Right renal cortex interstitium (tissue), 3 donors: ENCODE data around the gene RAB11FIP4. TPM values are rescaled to one million over a fixed set of nuclear protein-coding genes. Genes with fewer than 3 reads are reported as not detected.
"Not testable (repeated sequence)": the region's sequence is repeated elsewhere in the genome, so short reads cannot be mapped to it uniquely, and the experiment has no call there.

Source experiments
- DNase-seq, 3 donors: peaks; one replicate each; pipeline ENCODE4 v3.0.0-alpha.2; 2013; ENCODE audit warnings: low read depth in 3 of 3, low spot score in 2 of 3
- polyA plus RNA-seq, 3 donors: library from polyadenylated mRNA; unstranded; fragments of 120-200 nt; gene quantifications; one replicate each; pipeline ENCODE4 v1.2.1, GENCODE V29; 2013; ENCODE audit not compliant: insufficient read length in 3 of 3

The RAB11FIP4 gene
- polyA plus RNA-seq, 3 donors, result 15.8 to 19.7 (median 19.1) TPM

DNA sequence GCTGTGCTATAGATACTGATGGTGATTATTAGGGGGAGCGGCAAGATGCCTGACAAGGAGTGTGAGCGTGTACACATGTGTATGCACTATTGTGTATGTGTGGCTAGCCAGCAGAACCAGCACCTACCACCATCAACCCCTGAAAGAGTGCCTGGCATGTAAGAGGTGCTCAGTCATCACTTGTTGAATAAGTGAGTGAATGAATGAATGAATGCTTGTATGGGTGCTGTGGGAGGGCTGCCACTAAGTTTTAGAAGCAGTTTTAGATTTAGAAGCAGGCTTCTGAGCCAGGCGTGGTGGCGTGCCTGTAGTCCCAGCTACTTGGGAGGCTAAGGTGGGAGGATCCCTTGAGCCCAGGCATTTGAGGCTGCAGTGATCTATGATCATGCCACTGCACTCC lies 37.0 kb downstream of the RAB11FIP4 start:
- DNase-seq, result no peak

DNA sequence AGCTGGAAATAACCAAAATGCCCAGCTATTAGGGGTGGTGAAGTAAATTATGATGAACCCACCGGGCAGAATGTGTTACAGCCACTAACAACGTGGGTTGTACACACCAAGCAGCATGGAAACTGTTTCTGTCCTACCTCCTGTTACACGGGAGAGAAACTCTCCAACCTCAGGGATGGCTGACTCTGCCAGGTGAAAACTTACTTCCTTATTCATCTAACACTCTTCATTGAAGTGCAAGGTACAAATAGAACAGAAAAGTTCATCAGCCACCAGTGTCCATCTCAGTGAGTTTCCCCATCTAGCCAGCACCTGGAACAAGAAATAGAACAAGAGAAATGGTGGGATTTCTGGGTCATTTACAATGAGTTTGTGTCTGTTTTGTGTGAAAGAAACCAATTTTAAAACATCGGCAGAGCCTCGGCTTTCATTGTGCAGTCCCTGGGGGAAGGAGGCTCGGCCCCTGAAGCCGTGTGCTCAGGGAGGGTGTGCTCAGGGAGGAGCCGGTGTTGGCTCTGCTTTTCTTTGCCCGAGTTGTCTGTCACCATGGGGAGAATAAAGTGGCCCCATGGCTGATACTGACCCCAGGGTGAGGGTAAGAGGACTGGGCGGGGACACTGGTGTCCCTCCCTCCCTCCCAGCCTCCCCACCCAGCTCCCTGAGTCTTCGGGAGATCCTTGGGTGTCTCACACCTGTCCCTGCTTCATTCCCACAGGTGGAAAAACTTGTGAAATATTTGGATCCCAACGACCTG lies 39.8 kb downstream of the RAB11FIP4 start:
- DNase-seq, result no peak

DNA sequence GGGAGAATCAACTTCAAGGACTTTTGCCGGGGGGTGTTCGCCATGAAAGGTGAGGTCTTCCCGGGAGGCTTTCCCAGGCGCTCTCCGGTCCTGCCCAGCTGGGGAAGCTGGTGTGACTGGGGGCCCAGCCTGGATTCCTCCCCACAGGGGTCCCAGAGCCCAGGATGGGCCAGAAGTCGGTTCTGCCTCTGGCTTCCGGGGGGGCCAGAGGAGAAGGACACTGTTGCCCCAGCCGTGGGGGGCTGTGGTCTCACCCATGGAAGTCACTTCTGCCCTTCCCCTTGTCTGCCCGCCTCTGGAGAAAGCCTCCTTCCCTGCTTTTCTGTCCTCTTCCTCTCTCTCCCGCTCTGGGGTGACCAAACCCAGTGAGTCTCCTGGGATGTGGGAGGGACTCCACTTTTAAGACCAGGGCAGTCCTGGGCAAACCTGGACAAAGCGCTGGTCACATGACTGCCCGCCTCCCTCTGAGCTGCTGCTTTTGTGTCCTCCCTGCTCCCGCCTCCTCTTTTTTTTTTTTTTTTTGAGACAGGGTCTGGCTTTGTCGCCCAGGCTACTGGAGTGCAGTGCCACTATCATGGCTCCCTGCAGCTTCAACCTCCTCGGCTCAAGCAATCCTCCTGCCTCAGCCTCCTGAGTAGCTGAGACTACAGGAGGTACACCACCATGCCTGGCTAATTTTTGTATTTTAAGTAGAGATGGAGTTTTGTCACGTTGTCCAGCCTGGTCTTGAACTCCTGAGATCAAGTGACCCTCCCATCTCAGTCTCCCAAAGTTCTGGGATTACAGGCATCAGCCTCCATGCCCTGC lies 40.6 kb downstream of the RAB11FIP4 start:
- DNase-seq, result no peak

DNA sequence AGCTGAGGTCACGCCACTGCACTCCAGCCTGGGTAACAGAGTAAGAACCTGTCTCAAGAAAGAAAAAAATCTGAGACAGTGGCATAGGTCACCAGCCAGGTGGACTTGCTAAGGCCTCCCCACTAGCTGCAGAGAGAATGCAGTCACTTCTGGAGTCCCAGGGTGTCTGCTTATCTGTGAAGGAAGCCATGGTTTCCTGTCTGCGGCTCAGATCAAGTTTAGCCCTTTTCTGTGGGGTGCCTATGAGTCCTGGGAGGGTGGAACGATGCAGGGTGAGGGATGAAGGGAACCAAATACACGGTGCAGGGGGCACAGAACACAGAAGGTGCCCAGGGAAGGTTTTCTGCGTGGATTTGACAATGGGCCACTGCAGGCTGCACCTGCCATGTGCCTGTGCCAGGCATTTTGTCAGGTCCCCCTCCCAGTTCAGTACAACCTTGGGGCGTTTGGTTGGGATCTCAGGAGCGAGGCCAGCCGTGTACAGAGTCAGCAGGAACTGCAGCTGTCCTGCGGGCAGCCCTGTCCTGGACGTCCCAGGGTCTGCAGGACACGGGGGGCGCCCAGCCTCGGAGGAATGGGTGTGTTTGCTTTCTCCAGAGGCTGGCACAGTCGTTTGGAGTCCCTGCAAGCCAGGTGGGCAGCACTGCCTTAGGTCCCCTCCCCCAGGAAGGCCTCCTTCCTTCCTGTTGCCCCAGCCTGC lies 41.8 kb downstream of the RAB11FIP4 start:
- DNase-seq, result no peak

DNA sequence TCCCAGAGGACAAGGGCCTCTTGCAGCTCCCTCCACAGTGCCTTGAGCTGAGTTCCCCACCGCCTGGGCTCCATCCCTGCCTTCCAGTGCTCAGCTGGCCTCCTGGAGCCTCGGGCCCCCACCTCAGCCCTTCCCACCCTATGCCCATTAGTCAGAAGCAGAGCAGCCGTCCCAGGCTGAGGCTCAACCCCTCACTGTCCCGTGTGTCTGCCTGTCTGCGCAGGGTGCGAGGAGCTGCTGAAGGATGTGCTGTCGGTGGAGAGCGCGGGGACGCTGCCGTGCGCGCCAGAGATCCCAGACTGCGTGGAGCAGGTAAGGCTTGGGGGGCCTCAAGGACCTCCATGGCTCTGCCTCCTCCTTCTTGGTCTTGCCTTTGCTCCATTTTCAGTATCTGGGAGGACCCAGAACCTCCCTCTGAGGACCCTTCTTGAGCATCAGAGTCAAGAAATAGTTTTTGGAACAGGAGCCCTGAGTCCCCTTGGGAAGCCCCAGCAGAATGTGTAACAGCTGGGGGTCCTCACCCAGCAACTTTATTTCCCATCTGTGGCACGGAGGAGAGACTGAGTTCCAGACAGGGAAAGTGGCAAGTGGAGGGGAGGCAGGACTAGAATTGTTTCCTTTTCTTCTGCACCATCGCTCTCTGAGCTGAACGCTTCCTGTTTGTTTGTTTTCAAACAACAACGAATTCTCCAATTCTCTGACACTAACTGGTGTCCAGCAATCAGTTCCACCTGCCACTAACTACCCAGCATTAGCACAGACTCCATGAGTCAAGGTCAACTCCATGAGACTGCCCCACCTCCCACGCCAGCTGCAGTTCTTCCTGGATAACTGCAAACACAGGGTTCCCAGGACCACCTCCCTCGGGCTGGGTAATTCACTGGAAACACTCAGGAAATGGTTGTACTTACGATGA lies 42.6 kb downstream of the RAB11FIP4 start:
- DNase-seq, result no peak

DNA sequence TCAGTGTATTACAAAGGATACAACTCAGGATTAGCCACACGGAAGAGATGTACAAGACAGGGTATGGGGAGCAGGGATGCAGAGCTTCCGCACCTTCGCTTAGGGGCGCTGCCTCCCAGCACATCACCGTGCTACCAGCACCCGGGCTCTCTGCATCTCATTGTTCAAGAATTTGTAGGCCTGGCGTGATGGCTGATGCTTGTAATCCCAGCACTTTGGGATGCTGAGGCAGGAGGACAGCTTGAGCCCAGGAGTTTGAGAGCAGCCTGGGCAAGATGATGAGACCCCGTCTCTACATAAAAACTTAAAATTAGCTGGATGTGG lies 43.2 kb downstream of the RAB11FIP4 start:
- DNase-seq, result no peak

DNA sequence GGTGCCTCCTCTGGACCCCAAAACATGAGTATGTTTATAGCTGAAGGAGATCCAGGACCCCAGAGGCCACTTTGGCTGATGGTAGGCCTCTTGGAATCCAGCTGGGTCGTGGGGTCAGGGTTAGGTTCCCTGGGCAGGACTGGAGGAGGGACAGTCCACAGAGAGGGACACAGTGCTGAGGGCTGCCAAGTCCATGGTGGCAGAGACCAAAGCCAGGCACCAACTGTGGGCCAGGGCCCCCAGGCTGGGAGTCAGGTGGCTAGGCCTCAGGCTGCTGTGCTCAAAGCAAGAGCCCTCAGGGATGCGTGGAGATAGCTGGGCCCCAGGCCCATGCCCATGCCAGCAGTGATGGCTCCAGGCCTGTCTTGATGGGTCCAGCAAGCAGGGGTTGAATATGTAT lies 44.1 kb downstream of the RAB11FIP4 start:
- no peak for DNase-seq

DNA sequence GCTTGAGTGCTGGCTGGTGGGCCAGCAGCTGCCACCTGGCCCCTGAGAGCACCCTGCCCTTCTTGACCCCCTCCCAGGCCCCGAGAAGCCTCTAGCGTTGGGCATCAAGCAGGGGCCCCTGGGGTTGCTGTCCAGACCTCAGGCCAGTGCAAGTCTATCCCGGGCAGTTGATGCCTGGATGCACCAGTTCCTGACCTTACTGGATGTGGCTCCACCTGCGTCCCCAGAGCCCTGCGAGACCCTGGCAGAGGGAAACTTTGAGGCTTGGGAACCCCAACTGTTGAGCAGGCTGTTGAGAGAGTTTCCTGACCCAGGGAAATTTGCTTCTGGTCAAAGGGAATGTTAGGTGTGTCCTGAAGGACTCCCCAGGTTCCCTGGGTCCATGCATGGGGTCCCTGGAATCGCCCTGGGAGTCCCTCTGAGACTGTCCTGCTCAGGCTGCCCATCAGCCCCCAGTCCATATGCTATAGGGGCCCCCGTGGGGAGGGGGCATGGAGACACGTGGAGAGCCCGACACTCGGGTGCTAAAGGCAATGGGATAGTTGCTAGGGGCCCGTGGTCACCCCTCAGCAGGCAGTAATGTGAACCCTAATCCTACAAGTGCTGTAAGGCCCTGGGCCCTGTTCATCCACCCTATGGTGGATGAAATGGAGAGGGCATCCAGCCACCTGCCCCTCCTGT lies 46.4 kb downstream of the RAB11FIP4 start:
- no peak for DNase-seq

DNA sequence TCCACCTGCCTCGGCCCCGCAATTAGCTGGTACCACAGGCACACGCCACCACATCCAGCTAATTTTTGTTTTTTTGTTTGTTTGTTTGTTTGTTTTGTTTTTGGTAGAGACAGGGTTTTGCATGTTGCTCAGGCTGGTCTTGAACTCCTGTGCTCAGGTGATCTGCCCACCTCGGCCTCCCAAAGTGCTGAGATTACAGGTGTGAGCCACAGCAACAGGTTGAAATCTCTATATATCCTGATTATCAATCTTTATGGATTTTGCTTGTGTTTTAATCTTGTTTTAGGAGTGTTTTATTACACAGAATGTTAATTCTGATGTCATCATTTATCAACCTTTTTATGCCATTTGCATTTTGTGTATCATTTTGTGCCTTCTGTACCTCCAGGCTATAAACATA lies 48.2 kb downstream of the RAB11FIP4 start:
- no peak for DNase-seq

DNA sequence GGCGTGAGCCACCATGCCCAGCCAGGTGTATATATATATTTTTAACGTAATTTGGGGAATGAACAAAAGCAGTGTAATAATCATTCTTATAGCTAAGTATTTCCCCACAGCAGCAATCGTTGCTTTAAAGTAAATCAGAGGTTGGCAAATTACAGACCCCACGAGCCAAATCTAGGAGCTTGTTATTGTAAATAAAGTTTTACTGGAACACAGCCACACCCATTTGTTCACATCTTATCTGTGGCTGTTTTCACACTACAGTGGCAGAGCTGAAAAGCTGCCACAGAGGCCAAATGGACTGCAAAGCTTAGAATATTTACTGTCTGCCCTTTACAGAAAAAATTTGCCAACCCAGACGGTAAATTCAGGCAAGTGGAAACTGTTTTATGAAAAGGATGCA lies 50.8 kb downstream of the RAB11FIP4 start:
- no peak for DNase-seq

DNA sequence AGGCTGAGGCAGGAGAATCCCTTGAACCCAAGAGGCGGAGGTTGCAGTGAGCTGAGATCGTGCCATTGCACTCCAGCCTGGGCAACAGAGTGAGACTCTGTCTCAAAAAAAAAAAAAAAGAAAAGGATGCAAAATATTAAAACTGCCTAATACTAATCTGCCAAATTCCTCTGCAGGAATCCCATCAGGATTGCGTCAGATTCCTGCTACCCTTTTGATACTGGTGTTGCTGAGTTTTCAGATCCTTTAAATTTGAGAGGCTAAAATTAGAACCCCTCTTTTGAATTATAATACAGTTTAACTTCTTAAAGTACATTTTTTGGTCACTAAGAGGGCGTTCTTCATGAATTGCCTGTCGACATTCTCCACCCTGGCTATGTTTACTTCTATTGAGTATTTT lies 51.4 kb downstream of the RAB11FIP4 start:
- not testable (repeated sequence) for DNase-seq

DNA sequence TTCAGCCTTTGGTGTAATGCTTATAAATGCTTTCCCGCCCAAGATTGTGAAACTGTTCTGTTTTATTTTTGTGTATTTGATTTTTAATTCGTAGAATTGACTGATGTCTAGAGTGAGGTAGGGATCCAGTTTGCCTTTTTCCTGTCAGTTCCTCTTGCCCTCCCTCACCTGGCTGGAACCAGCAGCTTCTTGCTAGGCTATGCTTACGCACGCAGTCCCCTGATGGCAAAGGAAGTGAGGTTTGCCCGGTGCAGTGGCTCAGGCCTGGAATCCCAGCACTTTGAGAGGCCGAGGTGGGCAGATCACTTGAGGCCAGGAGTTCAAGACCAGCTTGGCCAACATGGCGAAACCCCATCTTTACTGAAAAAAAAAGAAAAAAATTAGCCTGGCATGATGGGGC lies 51.9 kb downstream of the RAB11FIP4 start:
- no peak for DNase-seq

DNA sequence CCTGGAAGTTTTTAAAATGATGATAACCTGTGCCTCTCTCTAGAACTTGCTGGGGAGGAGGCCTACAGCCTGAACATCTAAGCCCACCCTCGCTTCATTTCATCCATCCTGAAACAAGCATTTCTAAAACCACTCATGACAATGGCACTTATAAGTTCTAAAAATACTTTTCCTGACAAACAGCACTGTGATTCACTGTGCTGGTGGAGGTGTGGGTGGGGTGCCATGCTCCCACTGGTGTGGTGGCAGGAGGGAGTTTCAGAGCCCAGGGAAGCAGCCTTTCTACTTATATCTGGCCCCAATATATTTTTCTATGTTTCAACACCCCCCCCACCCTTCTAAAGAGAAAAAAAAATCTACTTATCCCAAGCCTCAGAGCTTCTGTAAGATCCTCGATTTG lies 52.6 kb downstream of the RAB11FIP4 start:
- no peak for DNase-seq

DNA sequence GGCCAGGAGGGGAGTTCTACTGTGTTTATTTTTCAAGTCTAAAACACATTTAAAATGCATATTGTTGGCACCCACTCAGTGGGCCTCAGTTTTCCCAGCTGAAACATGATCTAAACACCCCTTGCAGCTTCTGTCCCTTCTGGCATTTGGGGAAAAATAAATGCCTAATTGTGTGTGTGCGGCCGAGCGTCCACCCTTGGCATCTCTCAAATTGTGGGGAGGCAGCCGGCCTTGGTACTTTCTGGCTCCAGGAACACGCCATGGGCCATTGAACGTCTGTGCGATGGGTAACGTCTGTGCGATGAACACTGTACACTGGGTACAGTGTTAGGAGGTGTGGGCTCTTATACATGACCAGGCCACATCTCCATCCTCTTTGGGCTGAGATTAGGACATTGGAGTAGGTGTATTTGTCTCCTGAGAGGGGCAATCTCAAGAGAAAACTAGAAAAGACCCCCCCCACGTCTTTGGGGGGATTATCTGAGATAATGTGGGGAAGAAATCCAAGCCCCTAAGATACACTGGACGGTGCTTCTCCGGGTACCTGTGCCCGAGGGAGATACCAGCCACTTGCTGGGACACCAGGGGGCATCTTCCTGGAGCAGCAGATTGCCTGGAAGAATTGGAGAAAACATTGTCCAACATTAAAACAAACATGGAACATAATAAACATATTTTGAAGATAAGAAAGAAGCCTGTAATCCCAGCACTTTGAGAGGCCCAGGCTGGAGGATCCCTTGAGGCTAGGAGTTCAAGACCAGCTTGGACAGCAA lies 54.9 kb downstream of the RAB11FIP4 start:
- DNase-seq, result no peak

DNA sequence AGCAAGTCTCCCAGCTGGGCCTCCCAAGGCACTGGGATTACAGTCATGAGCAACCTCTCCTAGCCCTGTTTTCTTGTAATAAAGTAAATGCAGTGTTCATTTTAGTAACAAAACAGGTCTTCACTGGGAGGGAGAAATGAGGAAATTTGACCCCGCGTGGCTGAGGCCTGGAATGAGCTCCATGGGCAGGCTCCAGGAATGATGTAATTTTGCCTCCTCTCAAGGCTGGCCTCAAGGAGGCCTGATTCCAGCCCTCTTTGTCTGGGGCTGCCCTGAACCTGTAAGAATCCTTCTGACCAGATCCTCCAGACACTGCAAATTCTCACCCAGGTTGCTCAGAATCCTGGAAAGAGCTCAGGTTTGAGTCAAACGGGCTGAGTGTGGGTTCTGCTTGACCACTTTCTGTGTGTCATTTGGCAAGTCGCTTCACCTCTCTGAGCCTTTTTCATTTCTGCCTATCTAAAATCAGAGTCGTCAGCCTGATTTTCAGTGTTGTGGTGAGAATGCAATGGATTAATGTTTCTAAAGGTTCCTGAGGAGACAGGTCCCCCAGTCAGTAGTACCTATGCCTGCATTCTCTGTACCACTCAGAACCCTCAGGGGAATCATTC lies 57.1 kb downstream of the RAB11FIP4 start:
- DNase-seq, result no peak

DNA sequence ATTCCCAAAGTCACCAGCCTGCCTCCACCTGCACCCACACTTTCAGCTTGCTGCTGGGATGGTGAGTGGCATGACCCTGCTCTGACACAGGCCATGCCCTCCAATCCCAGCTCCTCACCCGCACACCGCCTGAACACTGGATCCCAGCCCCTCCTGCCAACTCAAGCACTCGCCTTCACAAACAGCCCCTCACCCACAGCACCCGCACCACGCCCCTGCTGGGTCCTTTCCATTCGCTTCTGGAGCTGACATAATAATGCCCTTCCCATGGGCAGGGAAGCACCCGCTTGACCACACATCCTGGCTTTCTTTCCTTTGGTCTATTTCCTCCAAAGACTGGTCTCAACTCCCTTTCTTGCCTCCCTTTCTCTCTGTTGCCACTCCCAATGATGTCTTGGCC lies 57.6 kb downstream of the RAB11FIP4 start:
- DNase-seq, result no peak

DNA sequence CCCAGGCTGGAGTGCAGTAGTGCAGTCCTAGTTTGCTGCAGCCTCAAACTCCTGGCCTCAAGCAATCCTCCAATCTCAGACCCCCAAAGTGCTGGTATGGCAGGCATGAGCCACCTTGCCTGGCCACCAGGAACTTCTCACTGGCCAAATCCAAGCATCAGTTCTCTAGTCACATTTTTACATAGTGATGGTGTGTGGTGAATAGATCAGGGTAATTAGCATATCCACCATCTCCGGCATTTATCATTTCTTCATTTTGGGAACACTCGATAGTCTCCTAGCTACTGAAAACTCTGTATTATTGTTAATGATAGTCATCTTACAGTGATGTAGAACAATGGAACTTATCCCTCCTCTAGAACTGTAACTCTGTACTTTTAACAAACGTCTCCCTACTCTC lies 58.3 kb downstream of the RAB11FIP4 start:
- DNase-seq, result no peak

DNA sequence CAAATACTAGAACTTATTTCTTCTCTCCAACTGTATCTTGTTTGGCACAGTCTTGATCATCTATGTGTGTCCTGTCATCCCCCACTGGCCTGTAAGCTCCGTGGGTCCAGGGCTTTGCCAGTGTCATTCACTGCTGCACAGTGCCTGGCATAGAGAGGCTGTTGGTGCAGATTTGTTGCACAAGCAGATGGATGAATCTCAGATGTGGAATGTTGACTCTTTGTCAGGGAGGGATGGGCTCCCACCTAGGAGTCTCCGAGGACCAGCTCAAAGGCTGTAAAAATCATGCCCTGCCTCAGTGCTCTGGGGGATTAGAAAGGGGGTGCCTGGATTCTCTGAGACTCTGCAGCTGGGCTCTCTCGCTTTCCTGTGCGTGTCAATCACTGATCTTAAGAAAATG lies 60.6 kb downstream of the RAB11FIP4 start:
- DNase-seq, result no peak

DNA sequence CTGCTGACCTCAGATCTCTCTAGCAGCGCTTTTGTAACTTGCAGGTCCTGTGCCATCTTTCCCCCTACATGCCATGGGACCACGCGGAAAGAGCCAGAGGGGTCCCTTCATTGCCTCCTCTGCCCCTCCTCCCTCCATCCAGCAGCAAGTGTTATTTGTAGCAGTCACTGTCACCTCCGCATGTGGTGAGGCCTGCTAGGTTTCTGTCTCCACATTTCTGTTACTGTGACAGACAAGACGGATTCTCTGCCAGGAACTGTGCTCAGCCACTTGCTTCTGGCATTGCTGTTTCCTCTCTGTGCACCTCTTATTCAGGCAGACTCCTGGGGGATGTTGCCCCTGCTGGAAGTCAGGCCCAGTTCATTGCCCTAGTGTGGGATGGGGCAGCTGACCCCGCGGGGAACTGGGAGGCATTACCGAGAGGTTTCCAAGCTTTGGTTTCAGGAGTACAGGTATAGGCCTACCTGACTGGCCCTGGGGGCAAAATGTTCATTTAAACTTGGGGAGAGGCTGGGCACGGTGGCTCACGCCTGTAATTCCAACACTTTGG lies 61.2 kb downstream of the RAB11FIP4 start:
- no peak for DNase-seq
